SK-N-SH (cell line): Measurements from ENCODE around the gene ATP8A2. TPM values are rescaled to one million over a fixed set of nuclear protein-coding genes. Genes with fewer than 3 reads are reported as not detected.
"Not testable (repeated sequence)": the region's sequence is repeated elsewhere in the genome, so short reads cannot be mapped to it uniquely, and the experiment has no call there.

Experiments
- CTCF ChIA-PET: fragments of 300-600, 350-600 bp; formaldehyde crosslinking; extraction: SDS; loops from one replicate; lab custom pipeline; 2021; lab: Yijun Ruan, JAX
- POLR2A ChIA-PET: fragments of 350-600 bp; sonication (Branson Sonifier 250); formaldehyde crosslinking; extraction: SDS; loops from one replicate; lab custom pipeline; 2020; ENCODE audit warnings: antibody characterized with exemption, inconsistent platforms; lab: Yijun Ruan, JAX
- DNase-seq: peaks from one replicate; pipeline ENCODE4 v3.0.0; 2012
- H2AFZ ChIP-seq: fragments of 200-600 bp; sonication (generic); 2 replicates; pipeline ENCODE4 v1.8.1; 2016; ENCODE audit warnings: antibody characterized with exemption, mild to moderate bottlenecking, low read depth
- H3F3A ChIP-seq: fragments of 200-600 bp; sonication (generic); replicated peaks from 2 replicates; pipeline ENCODE3; 2016; ENCODE audit warnings: antibody characterized with exemption, mild to moderate bottlenecking; ENCODE audit not compliant: insufficient read depth
- H3K27ac ChIP-seq, 2 experiments: fragments of 200-500 bp in 1 of 2; fragments of 200-600 bp in 1 of 2; sonication (Bioruptor generic) in 1 of 2; sonication (generic), shearing (Covaris generic) in 1 of 2; 2 replicates each; pipeline versions ENCODE4 v1.5.1 to v1.6.1; 2014 to 2016; ENCODE audit warnings: low read depth in 2 of 2, inconsistent platforms in 1 of 2, low read length in 1 of 2, mild to moderate bottlenecking in 1 of 2, mixed read lengths in 1 of 2
- H3K27me3 ChIP-seq: fragments of 200-600 bp; sonication (generic), shearing (Covaris generic); 2 replicates; pipeline ENCODE4 v1.6.1; 2016; ENCODE audit warnings: mixed run types; ENCODE audit not compliant: insufficient read depth
- H3K36me3 ChIP-seq, 2 experiments: fragments of 200-500 bp in 1 of 2; fragments of 200-600 bp in 1 of 2; sonication (Bioruptor generic) in 1 of 2; sonication (generic) in 1 of 2; replicated peaks in 1 of 2; 2 replicates each; pipeline versions ENCODE3 to v1.5.1; 2014 to 2016; ENCODE audit warnings: low read length in 1 of 2, mild to moderate bottlenecking in 1 of 2; ENCODE audit not compliant: insufficient read depth in 2 of 2, control insufficient read depth in 1 of 2
- H3K4me1 ChIP-seq, 2 experiments: fragments of 200-500 bp in 1 of 2; fragments of 200-600 bp in 1 of 2; sonication (Bioruptor generic) in 1 of 2; sonication (generic), shearing (Covaris generic) in 1 of 2; 2 replicates each; pipeline versions ENCODE4 v1.5.1 to v1.6.1; 2014 to 2016; ENCODE audit warnings: low read depth in 1 of 2, low read length in 1 of 2, mixed run types in 1 of 2; ENCODE audit not compliant: insufficient read depth in 2 of 2, control insufficient read depth in 1 of 2
- H3K4me2 ChIP-seq: fragments of 200-600 bp; sonication (generic), shearing (Covaris generic); 2 replicates; pipeline ENCODE4 v1.6.1; 2017; ENCODE audit warnings: mixed run types
- H3K4me3 ChIP-seq, 2 experiments: fragments of 200-500 bp in 1 of 2; fragments of 200-600 bp in 1 of 2; sonication (Bioruptor generic) in 1 of 2; sonication (generic), shearing (Covaris generic) in 1 of 2; 2 replicates each; pipeline versions ENCODE4 v1.5.1 to v1.8.1; 2014 to 2016; ENCODE audit warnings: low read depth in 2 of 2, inconsistent platforms in 1 of 2, low read length in 1 of 2, mild to moderate bottlenecking in 1 of 2, mixed read lengths in 1 of 2, moderate library complexity in 1 of 2
- H3K79me2 ChIP-seq: fragments of 200-600 bp; sonication (generic); 2 replicates; pipeline ENCODE4 v1.8.1; 2017; ENCODE audit warnings: mild to moderate bottlenecking; ENCODE audit not compliant: insufficient read depth
- H3K9ac ChIP-seq: fragments of 200-600 bp; sonication (generic); 2 replicates; pipeline ENCODE4 v1.6.1; 2017; ENCODE audit warnings: mixed run types
- H3K9me2 ChIP-seq: fragments of 200-600 bp; sonication (generic); 2 replicates; pipeline ENCODE4 v1.6.1; 2017; ENCODE audit warnings: mixed run types
- H3K9me3 ChIP-seq: fragments of 200-600 bp; sonication (generic); 2 replicates; pipeline ENCODE4 v1.6.1; 2017; ENCODE audit warnings: mixed run types, mild to moderate bottlenecking, moderate library complexity
- H4K20me1 ChIP-seq: fragments of 200-600 bp; sonication (generic); 2 replicates; pipeline ENCODE4 v1.6.1; 2017; ENCODE audit warnings: mild to moderate bottlenecking, mixed run types; ENCODE audit not compliant: insufficient read depth
- EZH2phosphoT487 ChIP-seq: fragments of 200-600 bp; sonication (generic); IDR thresholded peaks from 2 replicates; pipeline ENCODE4 v1.6.1; 2017; ENCODE audit warnings: low read depth, mixed run types, mild to moderate bottlenecking, antibody characterized with exemption, moderate library complexity, borderline replicate concordance
- PBX3 ChIP-seq: IDR thresholded peaks from 2 replicates; pipeline ENCODE4; 2012
- RXRA ChIP-seq: IDR thresholded peaks from 2 replicates; pipeline ENCODE4 v1.4.0; 2012; ENCODE audit warnings: low read depth, mild to moderate bottlenecking, borderline replicate concordance
- USF1 ChIP-seq: IDR thresholded peaks from 2 replicates; pipeline ENCODE4 v1.4.0; 2012; ENCODE audit warnings: low read depth, borderline replicate concordance
- USF2 ChIP-seq: fragments of 150-350 bp; IDR thresholded peaks from 2 replicates; pipeline ENCODE4 v1.6.1; 2017; ENCODE audit warnings: antibody characterized with exemption, low read length, low read depth, borderline replicate concordance
- WGBS: methylation state at CpG from one replicate; pipeline ENCODE4 v1.1.6; 2017; ENCODE audit warnings: low lambda C conversion rate; 5-methylcytosine and 5-hydroxymethylcytosine counted together
- polyA plus RNA-seq, 3 experiments: library from polyadenylated mRNA; depleted of rRNA; stranded (reverse); fragments of >200 nt; gene quantifications; 2 replicates each; pipeline ENCODE4 v1.2.3, GENCODE V29; 2012

The ATP8A2 gene
- polyA plus RNA-seq, 1 of the 3 experiments (the other 2 are of a cell fraction) = 0.02 TPM

- H3K79me2 ChIP-seq, H3K4me2 ChIP-seq, H3K27me3 ChIP-seq, H3K4me1 ChIP-seq, H3K9me2 ChIP-seq, H3F3A ChIP-seq, H3K27ac ChIP-seq, H3K36me3 ChIP-seq, H2AFZ ChIP-seq, DNase-seq, H3K4me3 ChIP-seq, H3K9ac ChIP-seq, POLR2A ChIA-PET, H4K20me1 ChIP-seq, H3K9me3 ChIP-seq: not testable (repeated sequence)
- WGBS = 49% methylated on average over 7 of the region's 7 CpGs
- CTCF ChIA-PET = interaction anchor here (0.6 to 8.2 kb wide), 3 partner anchors 16 to 490 kb away, joined by 3 to 97 read pairs (median 3); no protein-coding TSS in a partner anchor
These were observed 694.7 kb downstream of the ATP8A2 start for GRCh38 chr13:26066492-26066891.

- DNase-seq = no peak
- H3K4me3 ChIP-seq = no peak overlapping the region
- no peaks in the 10 kb centered on the region for H3K4me1 ChIP-seq
- H3K4me2 ChIP-seq = no peak overlapping the region
- no peaks in the 10 kb centered on the region for H3K9me3 ChIP-seq
- H3K9me2 ChIP-seq = no peaks in the 10 kb centered on the region
- H3K27ac ChIP-seq = no peak overlapping the region
- POLR2A ChIA-PET = no interaction called here
- CTCF ChIA-PET = interaction anchor here (1.2 to 8.2 kb wide), 2 partner anchors 491 to 557 kb away, joined by 3 to 97 read pairs; no protein-coding TSS in a partner anchor
- WGBS = 74% methylated on average over 3 of the region's 3 CpGs
- H2AFZ ChIP-seq = no peak overlapping the region
- H3K27me3 ChIP-seq = no peaks in the 10 kb centered on the region
- no peaks in the 10 kb centered on the region for H3F3A ChIP-seq
- H3K79me2 ChIP-seq = no peaks in the 10 kb centered on the region
- H3K9ac ChIP-seq = no peak overlapping the region
- H3K36me3 ChIP-seq = no peaks in the 10 kb centered on the region
- no peaks in the 10 kb centered on the region for H4K20me1 ChIP-seq
- TF ChIP-seq USF1 = no peak
- TF ChIP-seq USF2 = no peak
- TF ChIP-seq RXRA = no peak
- no peak for TF ChIP-seq EZH2phosphoT487
- no peak for TF ChIP-seq PBX3
These were observed 695.8 kb downstream of the ATP8A2 start for GRCh38 chr13:26067601-26068000.

GRCh38 chr13:26068372-26068771 lies 696.6 kb downstream of the ATP8A2 start:
- POLR2A ChIA-PET, H3K79me2 ChIP-seq, H3K9me2 ChIP-seq, H4K20me1 ChIP-seq, DNase-seq, H3K36me3 ChIP-seq, H3F3A ChIP-seq, H3K4me3 ChIP-seq, H3K4me2 ChIP-seq, H3K9me3 ChIP-seq, H3K9ac ChIP-seq, H3K27me3 ChIP-seq, H3K27ac ChIP-seq, H3K4me1 ChIP-seq, H2AFZ ChIP-seq: not testable (repeated sequence)
- WGBS = 56% methylated on average over 2 of the region's 2 CpGs
- CTCF ChIA-PET = interaction anchor here (1.2 to 8.2 kb wide), 2 partner anchors 492 to 558 kb away, joined by 3 to 97 read pairs; no protein-coding TSS in a partner anchor

GRCh38 chr13:26069642-26070041 lies 697.9 kb downstream of the ATP8A2 start:
- H3K27ac ChIP-seq, H3K4me3 ChIP-seq, H3F3A ChIP-seq, H3K27me3 ChIP-seq, H3K4me2 ChIP-seq, H3K9me3 ChIP-seq, POLR2A ChIA-PET, H3K79me2 ChIP-seq, H2AFZ ChIP-seq, H4K20me1 ChIP-seq, H3K4me1 ChIP-seq, H3K36me3 ChIP-seq, DNase-seq, H3K9me2 ChIP-seq, H3K9ac ChIP-seq: not testable (repeated sequence)
- CTCF ChIA-PET = interaction anchor here (8.2 kb wide), 1 partner anchor 493 kb away, joined by 97 read pairs; no protein-coding TSS in a partner anchor
- WGBS = 31% methylated on average over 8 of the region's 8 CpGs
